Transverse colon (tissue), 4 donors: Measurements from ENCODE around the gene SNX6. TPM values are rescaled to one million over a fixed set of nuclear protein-coding genes. Genes with fewer than 3 reads are reported as not detected.

Experiments used
- DNase-seq: peaks from one replicate; pipeline ENCODE4 v3.0.0-alpha.2; 2019
- H3K27ac ChIP-seq, 4 donors: fragments of 200-600 bp; sonication (generic); 2 replicates each; pipeline ENCODE4 v1.5.1; 2016 to 2018; ENCODE audit warnings: inconsistent platforms in 4 of 4
- H3K27me3 ChIP-seq: fragments of 200-600 bp; sonication (generic); 2 replicates; pipeline ENCODE4 v1.5.1; 2017; ENCODE audit warnings: inconsistent platforms
- H3K36me3 ChIP-seq, 4 donors: fragments of 200-600 bp; sonication (generic); 2 replicates each; pipeline ENCODE4 v1.5.1; 2017 to 2019; ENCODE audit warnings: inconsistent platforms in 4 of 4
- H3K4me1 ChIP-seq, 4 donors: fragments of 200-600 bp; sonication (generic); 2 replicates each; pipeline ENCODE4 v1.5.1; 2017 to 2020; ENCODE audit warnings: inconsistent platforms in 4 of 4
- H3K4me3 ChIP-seq, 4 donors: fragments of 200-600 bp; sonication (generic); 1 replicate in 1 of 4; 2 replicates in 3 of 4; pipeline versions ENCODE4 v1.5.1 to v1.6.1; 2017 to 2019; ENCODE audit warnings: inconsistent platforms in 4 of 4
- H3K9me3 ChIP-seq, 2 donors: fragments of 200-600 bp; sonication (generic); 2 replicates each; pipeline ENCODE4 v1.5.1; 2017 to 2019; ENCODE audit warnings: inconsistent platforms in 2 of 2
- EP300 ChIP-seq: sonication (generic); formaldehyde crosslinking; IDR thresholded peaks from one replicate; pipeline ENCODE4 v1.6.1; 2017; ENCODE audit warnings: antibody characterized with exemption, low read depth
- POLR2A ChIP-seq: fragments of 450-650 bp; IDR thresholded peaks from one replicate; pipeline ENCODE4 v1.6.1; 2016; ENCODE audit warnings: antibody characterized with exemption, mild to moderate bottlenecking, moderate library complexity
- POLR2AphosphoS5 ChIP-seq, 3 donors: sonication (generic); formaldehyde crosslinking; IDR thresholded peaks; one replicate each; pipeline ENCODE4 v1.6.1; 2016; ENCODE audit warnings: antibody characterized with exemption in 3 of 3
- WGBS, 2 donors: methylation state at CpG; one replicate each; pipeline ENCODE4 v1.1.5; 2018; ENCODE audit warnings: low coverage in 1 of 2; 5-methylcytosine and 5-hydroxymethylcytosine counted together
- in situ Hi-C, 4 donors: fragments of 200-750 bp; cut with MboI; loops; one replicate each; pipeline versions ENCODE4 v1.15.0 to v1.15.1; 2017; ENCODE audit warnings: low sequenced_read_pairs in 3 of 4, low pct_ligation_motif_present in 1 of 4, low pct_unique_long_range_greater_than_20kb in 1 of 4
- intact Hi-C: fragments of 100-400 bp; cut with DNase I; formaldehyde crosslinking; loops from one replicate; pipeline ENCODE4 v1.15.1; 2023; ENCODE audit warnings: low total_unique reads
- total RNA-seq, 4 donors: library from RNA; depleted of rRNA; stranded (reverse); fragments of >200 nt; gene quantifications; one replicate each; pipeline ENCODE4 v1.1.0, GENCODE V29; 2016
- TF ChIP-seq, protein P1 (sequence below), 5 experiments: fragments of 200-600 bp in 3 of 5; fragments of 450-650 bp in 2 of 5; sonication (generic) in 3 of 5; IDR thresholded peaks; 1 replicate in 2 of 5; 2 replicates in 3 of 5; pipeline ENCODE4 v1.5.1; 2016 to 2017; ENCODE audit warnings: antibody characterized with exemption in 5 of 5, inconsistent platforms in 3 of 5, mild to moderate bottlenecking in 2 of 5, moderate library complexity in 1 of 5

The SNX6 gene
- total RNA-seq: 100 to 1,000 TPM in 3 of 4 donors, 10 to 100 TPM in 1; 45.6 to 157 (median 118) TPM

DNA sequence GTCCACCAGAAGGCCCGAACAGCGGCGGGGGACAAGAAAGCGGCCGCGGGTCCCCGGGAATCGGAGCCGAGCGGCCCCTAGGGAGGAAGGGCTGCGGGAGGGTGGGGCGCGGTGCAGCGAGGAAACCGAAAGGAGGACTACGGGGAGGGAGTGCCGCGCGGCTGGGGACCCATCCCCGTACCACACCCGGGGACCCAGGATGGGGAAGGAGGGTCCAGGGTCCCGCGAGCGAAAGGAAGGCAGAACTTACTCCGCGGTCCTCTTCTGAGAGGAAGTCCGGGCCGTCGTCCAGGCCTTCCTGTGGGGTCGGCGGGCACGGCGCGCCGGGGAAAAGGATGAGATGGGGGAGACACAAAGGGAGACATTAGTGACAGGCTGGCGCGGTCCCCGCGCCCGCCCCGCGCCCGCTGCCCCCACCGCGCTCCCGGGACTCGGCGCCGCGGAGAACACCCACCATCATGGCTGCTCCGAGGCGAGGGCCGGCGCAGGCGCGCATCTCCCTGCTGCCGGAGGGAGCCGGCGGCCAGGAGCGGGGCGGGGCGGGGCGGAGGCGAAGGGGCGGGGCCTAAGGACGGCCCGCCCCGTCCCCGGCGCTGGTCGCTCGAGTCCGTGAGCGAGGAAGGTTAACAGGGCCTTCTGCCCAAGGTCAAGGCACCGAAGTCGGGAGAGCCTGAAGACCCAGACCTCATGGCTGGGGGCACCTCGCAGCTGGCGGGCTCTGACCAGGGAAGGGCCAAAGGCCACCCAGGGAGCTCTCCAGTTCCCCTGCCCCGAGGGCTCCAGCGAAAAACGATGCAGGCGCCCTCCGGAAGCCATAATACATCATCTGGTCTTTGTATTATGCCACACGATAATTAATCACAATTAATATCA lies at the start of gene SNX6:
TSS of gene SNX6 (minus strand) at position 492 of the 873 bp plus-strand sequence. CDS start at position 460, 32 bp downstream.
- peak within 1 kb of the TSS; percentile 75 to 99 (median 81) for H3K4me3 ChIP-seq
- no peaks in the 10 kb centered on the region for H3K36me3 ChIP-seq
- intact Hi-C loops: no loop called here
- H3K4me1 ChIP-seq: peaks cover 3 to 40% (median 14%) of the 10 kb centered on the region in 4 donors
- WGBS, 2 donors: 3% methylated on average over 62 of the region's 84 CpGs; no CpG with 5 or more reads in 1 of the 2 donors
- in situ Hi-C loops: no loop called here
- peak; percentile 85 for DNase-seq
- no peaks in the 10 kb centered on the region for H3K27me3 ChIP-seq
- TF ChIP-seq EP300: no peak
- TF ChIP-seq, protein P1, sequence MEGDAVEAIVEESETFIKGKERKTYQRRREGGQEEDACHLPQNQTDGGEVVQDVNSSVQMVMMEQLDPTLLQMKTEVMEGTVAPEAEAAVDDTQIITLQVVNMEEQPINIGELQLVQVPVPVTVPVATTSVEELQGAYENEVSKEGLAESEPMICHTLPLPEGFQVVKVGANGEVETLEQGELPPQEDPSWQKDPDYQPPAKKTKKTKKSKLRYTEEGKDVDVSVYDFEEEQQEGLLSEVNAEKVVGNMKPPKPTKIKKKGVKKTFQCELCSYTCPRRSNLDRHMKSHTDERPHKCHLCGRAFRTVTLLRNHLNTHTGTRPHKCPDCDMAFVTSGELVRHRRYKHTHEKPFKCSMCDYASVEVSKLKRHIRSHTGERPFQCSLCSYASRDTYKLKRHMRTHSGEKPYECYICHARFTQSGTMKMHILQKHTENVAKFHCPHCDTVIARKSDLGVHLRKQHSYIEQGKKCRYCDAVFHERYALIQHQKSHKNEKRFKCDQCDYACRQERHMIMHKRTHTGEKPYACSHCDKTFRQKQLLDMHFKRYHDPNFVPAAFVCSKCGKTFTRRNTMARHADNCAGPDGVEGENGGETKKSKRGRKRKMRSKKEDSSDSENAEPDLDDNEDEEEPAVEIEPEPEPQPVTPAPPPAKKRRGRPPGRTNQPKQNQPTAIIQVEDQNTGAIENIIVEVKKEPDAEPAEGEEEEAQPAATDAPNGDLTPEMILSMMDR (IDR thresholded peaks at IDR 0.05): no peak
- TF ChIP-seq POLR2AphosphoS5 (IDR thresholded peaks at IDR 0.05): peak; percentile 20 to 82 (median 72)
- TF ChIP-seq POLR2A: peak; percentile 69
- peak within 1 kb of the TSS; percentile 91 to 99 (median 94) for H3K27ac ChIP-seq
- H3K9me3 ChIP-seq: no peaks in the 10 kb centered on the region

DNA sequence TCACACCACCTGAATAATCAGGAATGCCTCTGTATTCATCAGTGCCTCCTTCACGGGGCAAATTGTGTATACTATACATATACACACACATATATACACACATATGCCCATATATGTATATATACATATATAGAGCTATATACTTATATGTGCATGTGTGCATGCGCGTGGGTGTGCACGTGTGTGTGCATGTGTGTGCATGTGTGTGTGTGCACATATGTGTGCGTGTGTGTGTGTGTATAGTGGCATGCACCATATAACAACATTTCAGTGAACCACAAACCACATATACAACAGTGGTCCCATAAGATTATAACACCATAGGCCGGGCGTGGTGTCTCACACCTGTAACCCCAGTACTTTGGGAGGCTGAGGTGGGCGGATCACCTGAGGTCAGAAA lies 48.8 kb upstream of the SNX6 start:
- in situ Hi-C loops (loop anchor here in 1 of 4 donors (10.0 kb wide), 1 partner anchor 46 kb away; no protein-coding TSS in a partner anchor), intact Hi-C loops (no loop called here)
- 74 to 86% methylated on average over 5 to 8 of the region's 8 CpGs for WGBS, 2 donors
- Histone ChIP-seq H3K4me3 (no peak overlapping the region), H3K9me3 (no peaks in the 10 kb centered on the region), H3K27ac (no peak overlapping the region), H3K27me3 (no peaks in the 10 kb centered on the region), H3K36me3 (no peaks in the 10 kb centered on the region), H3K4me1 (peaks cover 0 to 3% (median 0%) of the 10 kb centered on the region in 4 donors)
- TF ChIP-seq, protein P1 (IDR thresholded peaks at IDR 0.05): no peak
- TF ChIP-seq POLR2AphosphoS5 (IDR thresholded peaks at IDR 0.05) (no peak), EP300 (no peak), POLR2A (no peak)
- no peak for DNase-seq

DNA sequence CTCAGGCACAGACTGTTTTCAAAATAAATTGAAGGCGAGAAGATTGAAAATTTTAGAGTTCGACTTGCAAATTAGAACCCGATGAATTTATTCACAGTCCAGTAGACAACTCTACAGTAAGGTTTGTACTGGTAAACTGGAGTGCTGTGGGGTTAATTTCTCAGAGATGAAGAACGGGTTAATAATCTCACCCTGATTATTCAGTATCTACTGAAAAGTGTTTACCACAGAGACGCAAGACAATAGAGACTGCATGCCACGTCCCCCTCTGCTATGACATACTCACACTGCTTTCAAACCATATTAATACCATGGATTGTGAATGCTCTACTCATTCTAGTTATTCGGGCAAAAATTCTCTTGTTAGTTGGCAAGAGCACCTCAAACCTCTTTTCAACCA lies 48.4 kb upstream of the SNX6 start:
- no peak overlapping the region for H3K4me3 ChIP-seq
- no peak overlapping the region for H3K27ac ChIP-seq
- H3K4me1 ChIP-seq: peaks cover 0 to 3% (median 0%) of the 10 kb centered on the region in 4 donors
- no peaks in the 10 kb centered on the region for H3K36me3 ChIP-seq
- no peak for DNase-seq
- intact Hi-C loops: no loop called here
- H3K9me3 ChIP-seq: no peaks in the 10 kb centered on the region
- no peaks in the 10 kb centered on the region for H3K27me3 ChIP-seq
- 78 to 82% methylated on average over 7 of the region's 7 CpGs for WGBS, 2 donors
- in situ Hi-C loops: loop anchor here in 1 of 4 donors (10.0 kb wide), 1 partner anchor 46 kb away; no protein-coding TSS in a partner anchor
- TF ChIP-seq, protein P1 (IDR thresholded peaks at IDR 0.05): no peak
- TF ChIP-seq POLR2AphosphoS5 (IDR thresholded peaks at IDR 0.05): no peak
- no peak for TF ChIP-seq POLR2A

DNA sequence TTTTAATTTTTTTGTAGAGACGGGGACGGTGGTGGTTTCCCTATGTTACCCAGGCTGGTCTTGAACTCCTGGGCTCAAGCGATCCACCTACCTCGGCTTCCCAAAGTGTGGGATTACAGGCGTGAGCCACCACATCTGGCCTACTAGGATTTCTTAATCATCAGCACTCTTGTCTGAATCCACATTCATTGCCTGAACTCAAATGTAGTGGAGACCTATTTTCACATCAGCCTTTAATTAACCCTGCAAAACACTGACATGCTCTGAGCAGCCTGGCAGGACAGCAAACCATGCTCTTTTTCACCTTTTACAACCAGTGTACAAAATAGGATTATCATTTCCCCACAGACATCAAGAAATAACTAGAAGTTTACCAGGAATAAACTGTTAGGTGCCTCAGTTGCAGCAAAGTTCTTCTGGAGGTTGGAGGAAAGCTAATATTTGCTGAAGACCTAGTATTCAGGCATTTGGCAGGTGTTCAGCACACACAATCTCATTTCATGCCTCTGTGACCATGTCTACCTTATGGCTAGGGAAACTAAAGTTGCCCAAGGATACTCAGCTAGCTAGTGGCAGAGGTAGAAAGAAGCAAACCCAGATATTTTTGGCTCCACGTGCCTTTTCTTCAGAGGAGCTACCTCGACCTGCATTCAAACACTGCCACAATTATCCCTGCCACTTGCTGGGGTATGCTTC lies 46.7 kb upstream of the SNX6 start:
- Histone ChIP-seq H3K4me3 (no peak overlapping the region), H3K4me1 (peaks cover 0 to 3% (median 0%) of the 10 kb centered on the region in 4 donors), H3K36me3 (no peaks in the 10 kb centered on the region), H3K27me3 (no peaks in the 10 kb centered on the region), H3K9me3 (no peaks in the 10 kb centered on the region), H3K27ac (no peak overlapping the region)
- in situ Hi-C loops: loop anchor here in 1 of 4 donors (10.0 kb wide), 1 partner anchor 48 kb away; no protein-coding TSS in a partner anchor
- WGBS, 2 donors: 89% methylated on average over 7 of the region's 7 CpGs; no CpG with 5 or more reads in 1 of the 2 donors
- no peak for TF ChIP-seq EP300
- TF ChIP-seq POLR2AphosphoS5 (IDR thresholded peaks at IDR 0.05): no peak
- TF ChIP-seq POLR2A: no peak
- TF ChIP-seq, protein P1 (IDR thresholded peaks at IDR 0.05): no peak
- intact Hi-C loops: no loop called here
- no peak for DNase-seq
